ENCODE results near the gene MMP11.
"Not testable (repeated sequence)": the region's sequence is repeated elsewhere in the genome, so short reads cannot be mapped to it uniquely, and the experiment has no call there.

The MMP11 gene

GRCh38 chr22:23772649-23773473, at the start of gene MMP11:
TSS of gene MMP11 (plus strand) at chr22:23772849. CDS start at chr22:23772871, 22 bp downstream.
- H3K4me3 ChIP-seq (ENCODE audit: low read depth, low read length), result peak within 1 kb of the TSS; percentile 54
- TF ChIP-seq CTCF (IDR thresholded peaks at IDR 0.05; ENCODE audit: control insufficient read depth, extremely low read depth, insufficient read depth), result no peak
- DNase-seq (ENCODE audit: low read depth), result no peak

GRCh38 chr22:23728108-23728507, 44.5 kb upstream of the MMP11 start:
- not testable (repeated sequence) for DNase-seq (ENCODE audit: low read depth); H3K4me3 ChIP-seq (ENCODE audit: low read depth, low read length)

GRCh38 chr22:23737696-23738095, 35.0 kb upstream of the MMP11 start:
- TF ChIP-seq CTCF (IDR thresholded peaks at IDR 0.05; ENCODE audit: control insufficient read depth, extremely low read depth, insufficient read depth), result no peak
- no peak for DNase-seq (ENCODE audit: low read depth)

GRCh38 chr22:23742505-23743264, 30.0 kb upstream of the MMP11 start:
- no peak for TF ChIP-seq CTCF (IDR thresholded peaks at IDR 0.05; ENCODE audit: control insufficient read depth, extremely low read depth, insufficient read depth)
- H3K4me3 ChIP-seq (ENCODE audit: low read depth, low read length), result no peak overlapping the region
- DNase-seq (ENCODE audit: low read depth), result no peak

More at GRCh38 chr22:23737696-23738095, 35.0 kb upstream of the MMP11 start:
- no peak overlapping the region for H3K4me3 ChIP-seq (ENCODE audit: low read depth, low read length)

- H3K4me3 ChIP-seq (ENCODE audit: low read depth, low read length), result no peak overlapping the region
- no peak for TF ChIP-seq CTCF (IDR thresholded peaks at IDR 0.05; ENCODE audit: control insufficient read depth, extremely low read depth, insufficient read depth)
- no peak for DNase-seq (ENCODE audit: low read depth)
These were observed 29.3 kb upstream of the MMP11 start for GRCh38 chr22:23743303-23743705.

GRCh38 chr22:23744001-23744400, 28.6 kb upstream of the MMP11 start:
- no peak overlapping the region for H3K4me3 ChIP-seq (ENCODE audit: low read depth, low read length)
- TF ChIP-seq CTCF (IDR thresholded peaks at IDR 0.05; ENCODE audit: control insufficient read depth, extremely low read depth, insufficient read depth), result no peak
- DNase-seq (ENCODE audit: low read depth), result no peak

- DNase-seq (ENCODE audit: low read depth), result no peak
- no peak for TF ChIP-seq CTCF (IDR thresholded peaks at IDR 0.05; ENCODE audit: control insufficient read depth, extremely low read depth, insufficient read depth)
- no peak overlapping the region for H3K4me3 ChIP-seq (ENCODE audit: low read depth, low read length)
These were observed 28.2 kb upstream of the MMP11 start for GRCh38 chr22:23744485-23744884.
